Left lung (tissue), 10 donors: ENCODE data around the gene RGS11. TPM values are rescaled to one million over a fixed set of nuclear protein-coding genes. Genes with fewer than 3 reads are reported as not detected.

Experiments used
- ATAC-seq: fragments of 200-7000 bp; cut with Tn5 transposase; one replicate; pipeline ENCODE4 v1.9.1; 2020; ENCODE audit warnings: moderate library complexity
- DNase-seq, 4 donors: peaks; one replicate each; pipeline ENCODE4 v3.0.0-alpha.2; 2013 to 2020
- H3K27ac ChIP-seq, 2 donors: fragments of 200-600 bp; sonication (generic) in 1 of 2; one replicate each; pipeline versions ENCODE4 v1.5.0 to v1.8.0; 2020 to 2021
- H3K27me3 ChIP-seq, 2 donors: fragments of 200-600 bp; sonication (generic) in 1 of 2; one replicate each; pipeline versions ENCODE4 v1.5.0 to v1.8.0; 2020 to 2021
- H3K36me3 ChIP-seq, 2 donors: fragments of 200-600 bp; sonication (generic) in 1 of 2; one replicate each; pipeline versions ENCODE4 v1.5.0 to v1.8.0; 2020 to 2021
- H3K4me1 ChIP-seq, 2 donors: fragments of 200-600 bp; one replicate each; pipeline ENCODE4 v1.8.0; 2021
- H3K4me3 ChIP-seq, 2 donors: fragments of 200-600 bp; sonication (generic) in 1 of 2; one replicate each; pipeline versions ENCODE4 v1.5.0 to v1.8.0; 2020 to 2021; ENCODE audit warnings: mild to moderate bottlenecking in 1 of 2
- H3K9me3 ChIP-seq, 2 donors: fragments of 200-600 bp; sonication (generic) in 1 of 2; one replicate each; pipeline versions ENCODE4 v1.5.0 to v1.8.0; 2020 to 2021
- intact Hi-C, 2 donors: fragments of 100-400 bp; cut with DNase I; formaldehyde crosslinking; loops; one replicate each; pipeline versions ENCODE4 v1.11.2 to v1.14.2; 2022
- polyA plus RNA-seq, 6 donors: library from polyadenylated mRNA; unstranded; fragments of 120-200 nt; gene quantifications; one replicate each; pipeline ENCODE4 v1.2.1, GENCODE V29; 2013; ENCODE audit not compliant: insufficient read length in 6 of 6
- total RNA-seq, 2 donors: library from RNA; stranded (reverse); fragmentation: NEBNext Ultra II Directional; extraction: Animal tissue kit (Norgen Biotek cat#: 25700); gene quantifications; one replicate each; pipeline ENCODE4 v1.2.1, GENCODE V29; 2021
- TF ChIP-seq, protein P1 (sequence below), 2 donors: fragments of 200-600 bp; sonication (generic) in 1 of 2; IDR thresholded peaks; one replicate each; pipeline versions ENCODE4 v1.5.0 to v1.8.0; 2021; ENCODE audit warnings: antibody characterized with exemption in 2 of 2
- donor health status: DM: no; HTN: yes; CAD: no.
- donor health status: DM: no; HTN: no; CAD: no.

RGS11 gene
- total and polyA plus RNA-seq, 8 donors = 1.8 to 8.3 (median 4.1) TPM

DNA sequence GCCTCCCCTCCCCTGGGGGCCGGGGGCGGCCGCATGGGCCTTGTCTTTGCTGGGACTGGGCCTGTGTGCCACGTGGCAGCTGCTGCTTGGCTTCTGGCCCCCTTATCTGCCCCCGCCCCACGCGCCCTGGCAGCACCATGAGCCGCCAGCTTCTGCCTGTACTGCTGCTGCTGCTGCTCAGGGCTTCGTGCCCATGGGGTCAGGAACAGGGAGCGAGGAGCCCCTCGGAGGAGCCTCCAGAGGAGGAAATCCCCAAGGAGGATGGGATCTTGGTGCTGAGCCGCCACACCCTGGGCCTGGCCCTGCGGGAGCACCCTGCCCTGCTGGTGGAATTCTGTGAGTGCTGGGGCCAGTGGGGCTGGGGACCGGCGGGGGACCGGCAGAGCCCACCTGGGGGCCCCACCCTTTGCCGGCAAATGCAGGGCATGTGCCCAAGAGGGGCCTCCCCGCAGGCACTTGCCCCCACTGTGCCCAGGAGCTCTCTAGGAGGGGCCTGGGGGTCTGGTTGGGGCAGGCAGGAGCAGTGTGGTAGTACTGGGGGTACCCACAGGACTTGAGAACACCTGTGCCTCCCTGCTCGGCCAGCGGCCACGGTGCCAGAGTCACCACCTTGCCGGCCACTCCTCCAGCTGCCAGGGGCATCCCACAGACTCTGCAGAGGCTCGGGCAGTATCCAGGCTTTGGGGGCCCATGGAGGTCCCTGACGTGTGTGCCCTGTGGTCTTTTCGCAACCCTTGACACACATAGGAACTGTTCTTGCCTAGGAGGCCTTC lies 7.5 kb upstream of the RGS11 start, which contains the start of gene PDIA2:
Gene PDIA2, plus strand, starts transcription at position 132 of the 773 bp plus-strand sequence. Its CDS starts 6 bp downstream, at position 138.
- intact Hi-C loops = no loop called here
- no peak for DNase-seq
- no peak for ATAC-seq

DNA sequence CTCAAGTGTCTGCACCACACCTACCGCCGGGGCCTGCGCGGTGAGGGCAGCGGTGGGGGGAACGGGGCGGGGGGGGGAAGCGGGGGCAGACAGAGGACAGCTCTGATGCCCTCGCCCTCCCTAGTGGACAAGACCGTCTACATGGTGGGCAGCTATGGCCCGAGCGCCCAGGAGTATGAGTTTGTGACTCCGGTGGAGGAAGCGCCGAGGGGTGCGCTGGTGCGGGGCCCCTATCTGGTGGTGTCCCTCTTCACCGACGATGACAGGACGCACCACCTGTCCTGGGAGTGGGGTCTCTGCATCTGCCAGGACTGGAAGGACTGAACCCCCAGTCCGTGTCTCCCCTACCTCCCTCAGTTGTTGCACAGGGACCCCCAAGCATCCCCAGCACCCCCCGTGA lies 6.7 kb upstream of the RGS11 start:
- H3K9me3 ChIP-seq = no peaks in the 10 kb centered on the region
- no peak overlapping the region for H3K4me3 ChIP-seq
- peaks cover 6 to 9% of the 10 kb centered on the region in 2 donors for H3K4me1 ChIP-seq
- DNase-seq (no peak), ATAC-seq (no peak)
- TF ChIP-seq, protein P1, sequence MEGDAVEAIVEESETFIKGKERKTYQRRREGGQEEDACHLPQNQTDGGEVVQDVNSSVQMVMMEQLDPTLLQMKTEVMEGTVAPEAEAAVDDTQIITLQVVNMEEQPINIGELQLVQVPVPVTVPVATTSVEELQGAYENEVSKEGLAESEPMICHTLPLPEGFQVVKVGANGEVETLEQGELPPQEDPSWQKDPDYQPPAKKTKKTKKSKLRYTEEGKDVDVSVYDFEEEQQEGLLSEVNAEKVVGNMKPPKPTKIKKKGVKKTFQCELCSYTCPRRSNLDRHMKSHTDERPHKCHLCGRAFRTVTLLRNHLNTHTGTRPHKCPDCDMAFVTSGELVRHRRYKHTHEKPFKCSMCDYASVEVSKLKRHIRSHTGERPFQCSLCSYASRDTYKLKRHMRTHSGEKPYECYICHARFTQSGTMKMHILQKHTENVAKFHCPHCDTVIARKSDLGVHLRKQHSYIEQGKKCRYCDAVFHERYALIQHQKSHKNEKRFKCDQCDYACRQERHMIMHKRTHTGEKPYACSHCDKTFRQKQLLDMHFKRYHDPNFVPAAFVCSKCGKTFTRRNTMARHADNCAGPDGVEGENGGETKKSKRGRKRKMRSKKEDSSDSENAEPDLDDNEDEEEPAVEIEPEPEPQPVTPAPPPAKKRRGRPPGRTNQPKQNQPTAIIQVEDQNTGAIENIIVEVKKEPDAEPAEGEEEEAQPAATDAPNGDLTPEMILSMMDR (IDR thresholded peaks at IDR 0.05) = no peak
- no peak overlapping the region for H3K27ac ChIP-seq
- intact Hi-C loops = no loop called here
- H3K27me3 ChIP-seq = peaks cover 17 to 59% of the 10 kb centered on the region in 2 donors
- peaks cover 0 to 12% of the 10 kb centered on the region in 2 donors for H3K36me3 ChIP-seq

More for the DNA sequence above, 7.5 kb upstream of the RGS11 start, which contains the start of gene PDIA2:
- H3K36me3 ChIP-seq = peaks cover 0 to 19% of the 10 kb centered on the region in 2 donors
- no peak within 1 kb of the TSS for H3K27ac ChIP-seq
- no peaks in the 10 kb centered on the region for H3K9me3 ChIP-seq
- H3K4me3 ChIP-seq = no peak within 1 kb of the TSS
- H3K4me1 ChIP-seq = peaks cover 6 to 9% of the 10 kb centered on the region in 2 donors
- peaks cover 17 to 52% of the 10 kb centered on the region in 2 donors for H3K27me3 ChIP-seq
- TF ChIP-seq, protein P1 (IDR thresholded peaks at IDR 0.05) = no peak

DNA sequence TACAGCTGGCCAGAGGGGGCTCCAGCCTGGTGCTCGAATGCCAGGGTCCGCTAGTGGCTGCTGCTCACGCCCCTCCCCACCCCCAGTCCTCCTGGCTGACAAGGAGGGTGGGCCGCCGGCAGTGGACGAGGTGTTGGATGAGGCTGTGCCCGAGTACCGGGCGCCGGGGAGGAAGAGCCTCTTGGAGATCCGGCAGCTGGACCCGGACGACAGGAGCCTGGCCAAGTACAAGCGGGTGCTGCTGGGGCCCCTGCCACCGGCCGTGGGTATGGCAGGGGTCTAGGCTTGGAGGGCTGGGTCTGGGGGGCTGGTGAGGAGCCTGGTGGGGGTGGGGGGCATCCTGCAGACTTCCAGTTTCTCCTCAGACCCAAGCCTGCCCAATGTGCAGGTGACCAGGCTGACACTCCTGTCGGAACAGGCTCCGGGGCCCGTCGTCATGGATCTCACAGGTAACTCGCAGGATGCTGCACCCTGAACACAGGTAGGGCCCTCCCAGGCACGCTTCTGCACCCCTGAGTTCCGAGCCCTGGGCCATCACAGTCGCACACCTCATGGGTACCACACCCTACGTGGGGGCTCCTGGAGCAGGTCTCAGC lies 6.0 kb upstream of the RGS11 start:
- DNase-seq = no peak
- ATAC-seq = no peak
- TF ChIP-seq, protein P1 (IDR thresholded peaks at IDR 0.05) = no peak
- peaks cover 6 to 9% of the 10 kb centered on the region in 2 donors for H3K4me1 ChIP-seq
- H3K27me3 ChIP-seq = peaks cover 17 to 66% of the 10 kb centered on the region in 2 donors
- no peaks in the 10 kb centered on the region for H3K9me3 ChIP-seq
- no peak overlapping the region for H3K27ac ChIP-seq
- intact Hi-C loops = no loop called here
- peaks cover 0 to 5% of the 10 kb centered on the region in 2 donors for H3K36me3 ChIP-seq
- H3K4me3 ChIP-seq = no peak overlapping the region

DNA sequence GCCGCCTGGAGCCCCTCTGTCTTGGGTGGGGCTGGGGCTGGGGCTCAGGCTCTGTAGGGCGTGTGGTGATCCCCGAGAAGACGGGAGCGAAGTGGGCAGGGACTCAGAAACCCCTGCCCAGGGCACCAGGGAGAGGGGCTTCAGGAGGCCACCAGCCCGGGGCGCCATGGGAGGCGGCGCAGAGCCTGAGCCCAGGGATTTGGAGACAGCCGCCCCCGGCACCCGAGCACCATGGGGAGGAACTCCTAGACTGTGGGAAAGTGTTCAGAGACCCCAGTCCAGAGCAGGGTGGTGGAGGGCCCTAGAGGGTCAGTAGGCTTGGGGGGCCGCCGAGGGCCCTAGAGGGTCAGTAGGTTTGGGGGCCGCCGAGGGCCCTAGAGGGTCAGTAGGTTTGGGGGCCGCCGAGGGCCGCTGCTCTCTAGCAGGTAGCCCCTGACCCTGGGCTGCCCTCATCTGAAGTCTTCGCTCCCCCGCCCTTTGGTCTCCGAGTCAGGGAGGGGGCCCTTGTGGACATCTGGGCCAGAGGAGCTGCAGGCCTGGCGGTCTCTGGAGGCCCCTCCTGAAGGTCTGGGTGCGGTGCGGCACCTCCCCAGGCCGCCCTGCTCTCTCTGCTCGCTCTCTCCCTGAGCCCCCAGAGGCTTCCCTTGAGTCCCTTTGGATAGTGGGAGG lies 5.4 kb upstream of the RGS11 start:
- H3K9me3 ChIP-seq = no peaks in the 10 kb centered on the region
- no peaks in the 10 kb centered on the region for H3K36me3 ChIP-seq
- peaks cover 17 to 73% of the 10 kb centered on the region in 2 donors for H3K27me3 ChIP-seq
- TF ChIP-seq, protein P1 (IDR thresholded peaks at IDR 0.05) = no peak
- H3K4me3 ChIP-seq = no peak overlapping the region
- no peak overlapping the region for H3K27ac ChIP-seq
- ATAC-seq = no peak
- intact Hi-C loops = no loop called here
- H3K4me1 ChIP-seq = peaks cover 6 to 13% of the 10 kb centered on the region in 2 donors
- no peak for DNase-seq

DNA sequence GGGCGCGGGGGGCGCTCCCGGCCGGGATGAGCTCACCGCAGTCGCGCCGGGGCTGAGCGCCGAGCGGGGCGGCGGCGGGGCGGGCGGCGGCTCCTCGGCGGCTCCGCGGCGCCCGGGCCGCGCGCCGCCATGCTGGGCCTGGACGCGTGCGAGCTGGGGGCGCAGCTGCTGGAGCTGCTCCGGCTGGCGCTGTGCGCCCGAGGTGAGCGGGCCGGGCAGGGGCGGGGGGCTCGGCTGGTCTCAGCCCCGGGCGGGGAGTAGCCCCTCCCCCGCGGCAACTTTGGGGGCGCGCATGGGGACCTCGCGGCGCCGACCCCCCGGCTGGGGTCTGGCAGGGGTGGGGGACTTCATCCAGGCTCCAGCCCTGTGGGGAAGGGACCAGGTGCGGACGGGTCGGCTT lies 4.8 kb upstream of the RGS11 start, which contains the start of gene ARHGDIG:
Gene ARHGDIG, plus strand, starts transcription at position 40 of the 400 bp plus-strand sequence. Its CDS starts 90 bp downstream, at position 130.
- intact Hi-C loops = no loop called here
- ATAC-seq = no peak
- Histone ChIP-seq H3K4me1 (peaks cover 6 to 13% of the 10 kb centered on the region in 2 donors), H3K4me3 (no peak within 1 kb of the TSS), H3K27ac (no peak within 1 kb of the TSS), H3K9me3 (no peaks in the 10 kb centered on the region), H3K36me3 (no peaks in the 10 kb centered on the region), H3K27me3 (peaks cover 17 to 78% of the 10 kb centered on the region in 2 donors)
- TF ChIP-seq, protein P1 (IDR thresholded peaks at IDR 0.05) = no peak
- no peak for DNase-seq
